CMK (cell line): Measurements from ENCODE around the gene CDT1.

ENCODE experiments used
- DNase-seq: peaks from one replicate; pipeline ENCODE4 v3.0.0-alpha.2; 2010; ENCODE audit warnings: low read depth

Gene CDT1

GRCh38 chr16:88804552-88805339 is 1.2 kb downstream of the CDT1 start:
- DNase-seq = no peak

GRCh38 chr16:88805340-88805715 is 1.7 kb downstream of the CDT1 start:
- no peak for DNase-seq

DNA sequence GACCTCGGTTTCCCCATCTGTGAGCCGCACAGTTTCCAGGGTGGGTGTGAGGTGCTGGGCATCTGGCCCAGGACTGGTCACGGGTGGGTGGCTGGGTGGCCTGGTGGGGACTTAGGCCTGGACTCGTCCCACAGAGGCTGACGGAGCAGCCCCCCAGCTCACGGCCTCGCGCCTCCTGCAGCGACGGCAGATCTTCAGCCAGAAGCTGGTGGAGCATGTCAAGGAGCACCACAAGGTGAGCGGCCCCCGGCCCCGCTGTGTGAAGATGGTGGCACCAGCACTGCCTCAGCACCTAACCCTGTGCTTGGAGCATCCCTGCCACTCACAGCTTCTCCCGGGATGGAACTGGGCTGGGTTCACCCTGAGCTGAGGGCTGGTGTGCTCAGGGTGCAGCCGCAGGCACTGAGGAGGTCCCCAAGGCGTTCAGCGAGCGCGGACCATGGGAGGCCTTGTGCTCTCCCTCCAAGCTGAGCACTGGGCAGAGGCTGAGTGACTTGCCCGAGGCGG is 2.4 kb downstream of the CDT1 start:
- DNase-seq = no peak

- DNase-seq = no peak
These were observed 3.0 kb downstream of the CDT1 start for GRCh38 chr16:88806491-88807111.

- no peak for DNase-seq
These were observed 3.6 kb downstream of the CDT1 start for GRCh38 chr16:88807142-88807625.

GRCh38 chr16:88807626-88808453 is 4.3 kb downstream of the CDT1 start:
- no peak for DNase-seq

GRCh38 chr16:88809068-88809675 is 5.6 kb downstream of the CDT1 start:
- DNase-seq = no peak

GRCh38 chr16:88809676-88810165 is 6.1 kb downstream of the CDT1 start:
- no peak for DNase-seq

GRCh38 chr16:88810166-88810911 is 6.8 kb downstream of the CDT1 start:
- DNase-seq = no peak

GRCh38 chr16:88810912-88811768 is 7.6 kb downstream of the CDT1 start:
- peak; percentile 79 for DNase-seq

- DNase-seq = peak; percentile 72
These were observed 8.4 kb downstream of the CDT1 start, which contains the start of gene APRT for GRCh38 chr16:88811769-88812512. Gene APRT, minus strand, starts transcription at chr16:88811928. Its CDS starts 29 bp downstream, at chr16:88811899.

- no peak for DNase-seq
These were observed 9.1 kb downstream of the CDT1 start for GRCh38 chr16:88812513-88813268.

GRCh38 chr16:88813269-88814143 is 9.9 kb downstream of the CDT1 start:
- DNase-seq = no peak

DNA sequence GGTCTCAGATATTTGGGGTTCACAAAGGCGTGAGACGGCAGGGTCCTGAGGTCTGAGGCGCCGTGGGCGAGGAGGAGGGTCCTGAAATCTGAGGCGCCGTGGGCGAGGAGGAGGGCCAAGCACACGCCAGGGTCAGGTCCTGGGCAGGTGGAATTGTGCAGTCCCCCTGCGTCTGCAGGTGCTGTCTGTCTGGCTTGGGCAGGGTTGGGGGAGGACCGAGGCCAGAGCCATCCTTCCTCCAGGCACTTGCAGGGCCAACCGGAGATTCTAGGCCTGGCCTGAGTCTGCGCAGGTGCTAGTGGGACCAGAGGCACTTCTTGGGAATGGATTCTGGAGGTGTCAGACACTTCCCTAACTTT is 10.5 kb downstream of the CDT1 start:
- DNase-seq = no peak

DNA sequence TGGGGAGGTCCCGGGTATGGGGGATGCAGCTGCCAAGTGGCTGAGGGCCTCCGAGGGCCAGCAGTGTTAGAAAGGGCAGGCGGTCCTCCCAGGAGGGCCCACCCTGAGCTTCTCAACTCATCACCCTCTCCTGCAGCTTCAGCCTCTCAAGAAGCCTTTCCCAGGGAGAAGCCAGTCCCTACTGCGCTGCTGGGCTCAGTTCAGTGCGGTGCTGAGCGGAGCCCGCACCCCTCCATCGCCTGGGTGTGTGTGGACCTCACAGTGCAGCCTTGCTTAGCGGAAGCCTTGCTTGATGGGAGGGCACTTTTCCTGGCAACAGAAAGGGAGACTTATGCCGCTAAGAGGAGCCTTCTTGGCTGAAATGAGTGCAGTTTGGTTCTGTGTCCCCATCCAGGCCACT is 11.6 kb downstream of the CDT1 start:
- no peak for DNase-seq

DNA sequence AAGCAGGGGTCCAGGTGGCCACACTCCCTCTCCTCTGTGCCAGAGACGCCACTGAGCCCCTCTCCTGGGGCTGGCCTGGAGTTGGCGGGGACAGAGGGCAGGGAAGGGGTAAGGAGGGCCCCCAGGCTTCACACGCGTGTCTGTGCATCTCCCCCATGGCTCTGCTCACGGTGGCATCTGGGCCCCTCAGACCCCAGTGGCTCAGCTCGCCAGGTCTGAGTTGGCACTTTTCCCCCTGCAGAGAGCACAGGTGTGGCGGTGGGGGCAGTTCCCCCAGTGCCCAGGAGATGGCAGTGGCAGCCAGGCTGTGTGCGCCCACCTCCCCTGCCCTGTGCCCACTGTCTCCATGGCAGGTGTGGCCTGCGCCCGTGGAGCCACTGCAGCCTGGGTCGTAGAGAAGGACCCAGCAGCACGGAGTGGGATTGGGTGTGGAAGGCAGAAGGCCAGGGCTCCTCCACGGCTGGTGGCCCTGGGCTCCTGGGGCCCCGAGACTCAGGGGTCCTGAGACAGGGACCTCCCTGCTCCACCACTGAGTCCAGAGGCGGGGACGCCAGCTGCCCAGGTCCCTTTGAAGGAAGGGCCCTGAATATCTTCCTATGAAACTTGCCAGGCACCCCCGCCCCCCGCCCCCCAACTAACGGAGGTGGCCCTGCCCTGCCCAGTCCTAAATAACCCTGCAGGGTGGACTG is 12.5 kb downstream of the CDT1 start:
- no peak for DNase-seq
